ENCODE measurements around the gene KCNH5. TPM values are rescaled to one million over a fixed set of nuclear protein-coding genes. Genes with fewer than 3 reads are reported as not detected.
"Not testable (repeated sequence)": the region's sequence is repeated elsewhere in the genome, so short reads cannot be mapped to it uniquely, and the experiment has no call there.

Gene KCNH5
- total RNA-seq, 1 donor from 2014 or later = not detected

GRCh38 chr14:62778310-62778709 lies 266.9 kb downstream of the KCNH5 start:
- H3K4me3 ChIP-seq (ENCODE audit: low read depth, low read length) = no peak overlapping the region
- no peak for DNase-seq (ENCODE audit: low read depth)
- TF ChIP-seq CTCF (conservative IDR thresholded peaks at IDR 0.05; ENCODE audit: low read depth, low read length) = no peak

- DNase-seq (ENCODE audit: low read depth) = no peak
- H3K4me3 ChIP-seq (ENCODE audit: low read depth, low read length) = no peak overlapping the region
- no peak for TF ChIP-seq CTCF (conservative IDR thresholded peaks at IDR 0.05; ENCODE audit: low read depth, low read length)
Measured at GRCh38 chr14:62777510-62777909, 267.7 kb downstream of the KCNH5 start.

- DNase-seq (ENCODE audit: low read depth) = no peak
- no peak overlapping the region for H3K4me3 ChIP-seq (ENCODE audit: low read depth, low read length)
- TF ChIP-seq CTCF (conservative IDR thresholded peaks at IDR 0.05; ENCODE audit: low read depth, low read length) = no peak
Measured at GRCh38 chr14:62776300-62776699, 269.0 kb downstream of the KCNH5 start.

GRCh38 chr14:62768753-62769152 lies 276.5 kb downstream of the KCNH5 start:
- no peak for DNase-seq (ENCODE audit: low read depth)
- H3K4me3 ChIP-seq (ENCODE audit: low read depth, low read length) = no peak overlapping the region
- TF ChIP-seq CTCF (conservative IDR thresholded peaks at IDR 0.05; ENCODE audit: low read depth, low read length) = no peak

- no peak for TF ChIP-seq CTCF (conservative IDR thresholded peaks at IDR 0.05; ENCODE audit: low read depth, low read length)
- H3K4me3 ChIP-seq (ENCODE audit: low read depth, low read length) = no peak overlapping the region
- DNase-seq (ENCODE audit: low read depth) = no peak
Measured at GRCh38 chr14:62763951-62764350, 281.3 kb downstream of the KCNH5 start.

- DNase-seq (ENCODE audit: low read depth) = no peak
- no peak for TF ChIP-seq CTCF (conservative IDR thresholded peaks at IDR 0.05; ENCODE audit: low read depth, low read length)
- H3K4me3 ChIP-seq (ENCODE audit: low read depth, low read length) = no peak overlapping the region
Measured at GRCh38 chr14:62759796-62760195, 285.5 kb downstream of the KCNH5 start.

- not testable (repeated sequence) for H3K4me3 ChIP-seq (ENCODE audit: low read depth, low read length); DNase-seq (ENCODE audit: low read depth)
Measured at GRCh38 chr14:62746881-62747280, 298.4 kb downstream of the KCNH5 start.

- H3K4me3 ChIP-seq (ENCODE audit: low read depth, low read length) = no peak overlapping the region
- TF ChIP-seq CTCF (conservative IDR thresholded peaks at IDR 0.05; ENCODE audit: low read depth, low read length) = no peak
- DNase-seq (ENCODE audit: low read depth) = no peak
Measured at GRCh38 chr14:62745496-62745895, 299.8 kb downstream of the KCNH5 start.
